ENCODE measurements around the gene RNASEL.
A peak's percentile ranks its signal among the peaks of the same experiment; 100 is the strongest.

Gene RNASEL

DNA sequence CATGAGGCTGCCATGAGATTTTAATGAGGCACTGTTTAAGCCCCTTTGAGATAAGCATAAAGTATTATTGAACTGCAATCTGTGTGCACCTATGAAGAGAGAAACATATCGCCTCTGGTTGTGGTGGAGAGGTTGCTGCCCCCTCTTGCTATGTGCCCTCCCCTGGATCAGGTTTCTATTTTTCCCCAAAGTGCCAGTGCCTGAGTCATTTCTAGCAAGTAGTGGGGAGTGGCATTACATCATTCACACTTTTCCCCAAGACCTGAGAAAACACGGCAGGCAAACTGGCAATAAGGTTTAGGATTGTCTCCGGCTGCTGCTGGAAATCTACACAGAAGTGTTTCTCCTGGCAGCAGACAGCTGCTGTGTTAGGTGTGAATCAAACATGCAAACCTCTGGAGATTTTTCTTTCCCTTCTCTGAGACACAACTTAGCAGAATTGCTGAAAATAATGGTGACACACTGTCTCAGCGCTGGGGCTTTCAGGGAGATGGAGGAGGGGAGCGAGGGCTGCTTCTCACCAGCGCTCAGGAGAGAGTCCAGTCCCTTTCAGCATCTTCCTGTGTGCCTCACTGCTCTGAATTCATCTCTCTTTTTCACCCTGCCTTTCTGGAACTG is 28.8 kb upstream of the RNASEL start:
- no peak for DNase-seq

DNA sequence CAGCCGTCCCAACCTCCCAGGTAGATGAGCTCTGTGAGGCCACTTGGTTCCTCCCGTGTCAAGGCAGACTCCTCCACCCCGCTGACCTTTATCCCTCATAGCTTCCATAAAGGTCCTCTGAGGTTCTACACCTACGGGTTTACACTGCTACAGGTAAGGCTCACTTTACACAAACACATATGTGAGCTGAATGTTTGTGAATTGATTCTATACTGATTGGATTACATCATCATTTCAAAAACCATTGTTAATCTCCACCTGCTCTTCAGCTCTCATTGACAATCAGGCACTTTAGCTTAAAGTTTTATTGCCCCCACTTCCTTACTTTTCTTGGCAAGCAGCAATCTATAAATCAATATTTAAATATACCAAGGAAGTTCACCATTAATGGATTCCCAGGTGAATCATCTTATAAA is 28.0 kb upstream of the RNASEL start:
- no peak for DNase-seq

DNA sequence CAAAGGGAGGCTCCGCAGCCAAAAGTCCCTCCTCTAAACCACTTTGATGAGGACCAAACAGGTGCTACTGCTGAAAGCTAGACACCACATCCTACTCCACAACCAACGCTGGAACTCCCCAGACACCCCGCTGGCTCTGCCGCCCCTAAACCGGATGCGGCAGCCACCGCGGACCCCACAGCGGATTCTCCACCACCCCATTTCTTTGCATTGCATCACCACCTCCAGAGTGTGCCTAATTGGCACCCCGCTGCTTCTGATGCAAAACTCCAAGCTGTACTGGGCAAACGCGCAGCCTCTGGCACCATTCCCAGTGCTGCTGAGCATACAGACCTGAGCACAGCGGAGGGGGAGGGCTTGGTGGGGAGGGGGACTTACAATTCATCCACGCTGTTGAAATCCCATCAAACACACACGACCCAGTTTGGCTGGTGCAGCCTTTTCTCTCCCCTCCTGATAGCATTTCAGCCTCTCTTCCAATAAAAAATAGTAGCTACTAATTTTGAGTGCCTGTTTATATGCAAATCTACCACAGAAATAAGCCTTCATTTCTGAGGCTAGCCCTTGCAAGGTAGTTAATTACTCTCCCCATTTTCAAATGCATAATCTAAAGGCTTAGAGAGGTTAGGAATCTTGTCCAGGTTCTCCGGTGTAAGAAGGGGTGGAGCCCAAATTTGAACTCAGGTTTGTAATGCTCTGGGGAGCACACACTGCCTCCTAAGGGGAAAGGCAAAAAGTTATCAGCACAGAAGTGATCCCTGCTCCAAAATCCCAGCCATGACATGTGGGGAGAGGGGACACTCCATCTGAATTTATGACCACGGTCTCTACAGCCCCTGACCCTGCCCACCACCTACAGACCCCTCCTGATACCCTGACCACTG is 27.3 kb upstream of the RNASEL start:
- DNase-seq = peak; percentile 50 to 66

DNA sequence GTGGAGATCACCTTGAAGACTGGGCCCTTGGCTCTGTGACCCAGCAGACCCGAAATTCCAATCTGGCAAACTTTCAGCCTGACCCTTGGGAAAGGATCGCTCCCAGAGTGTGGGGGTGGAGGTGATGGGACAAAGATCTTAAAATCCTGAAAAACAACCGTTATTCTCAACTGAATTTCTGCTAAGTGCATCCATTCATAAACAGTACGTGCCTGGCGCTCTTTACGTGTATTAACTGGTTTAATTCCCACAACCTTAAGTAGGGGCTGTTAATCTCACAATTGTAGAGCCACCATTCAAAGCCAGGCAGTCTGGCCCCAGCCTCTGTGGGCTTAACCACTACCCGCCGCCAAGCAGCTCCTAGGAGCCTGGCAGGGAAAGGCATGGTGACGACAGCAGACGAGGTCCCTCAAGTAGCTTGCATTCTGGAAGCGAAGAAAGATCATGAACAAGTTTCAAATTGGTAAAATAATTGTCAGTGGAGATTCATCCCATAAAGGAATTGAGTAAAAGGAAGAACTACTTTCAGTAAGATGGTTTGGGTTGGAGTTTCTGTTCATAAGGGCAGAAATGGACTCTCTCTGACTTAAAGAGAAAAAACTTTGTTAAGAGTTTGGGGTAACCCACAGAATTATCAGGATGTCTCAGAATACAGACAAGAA is 26.5 kb upstream of the RNASEL start:
- DNase-seq = peak in 1 of 2 experiments; percentile 50

DNA sequence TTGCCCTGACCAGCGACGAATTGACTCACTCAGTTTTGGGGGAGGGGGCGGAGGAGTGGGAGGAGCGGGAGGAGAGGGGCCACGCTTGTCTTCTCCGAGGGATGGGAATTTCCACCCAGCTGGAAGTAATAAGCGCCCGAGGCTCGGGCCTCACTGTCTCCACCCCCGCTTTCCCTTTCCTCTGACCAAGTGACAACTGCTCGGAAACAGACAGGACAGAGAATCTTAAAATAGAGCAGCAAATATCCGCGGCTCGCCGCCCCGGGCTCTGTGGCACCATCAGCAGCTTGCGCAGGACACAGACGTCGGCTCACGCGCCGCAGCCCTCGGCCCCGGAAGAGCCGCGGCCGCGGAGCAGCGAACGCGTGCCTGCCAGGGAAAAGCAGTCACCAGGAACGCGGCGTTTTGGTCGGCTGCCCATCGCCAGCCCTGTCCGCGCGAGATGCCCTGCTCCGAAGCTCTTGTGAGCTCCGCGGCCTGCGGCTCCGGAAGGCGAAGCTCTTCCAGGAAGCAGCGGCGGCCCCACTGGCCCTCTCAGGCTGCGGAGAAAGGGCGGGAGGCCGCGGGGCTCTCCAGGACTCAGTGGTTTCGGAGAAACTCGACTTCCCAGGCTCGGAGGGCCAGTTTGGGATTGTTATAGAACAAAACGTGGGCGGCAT is 25.9 kb upstream of the RNASEL start:
- DNase-seq = peak; percentile 53 to 68

DNA sequence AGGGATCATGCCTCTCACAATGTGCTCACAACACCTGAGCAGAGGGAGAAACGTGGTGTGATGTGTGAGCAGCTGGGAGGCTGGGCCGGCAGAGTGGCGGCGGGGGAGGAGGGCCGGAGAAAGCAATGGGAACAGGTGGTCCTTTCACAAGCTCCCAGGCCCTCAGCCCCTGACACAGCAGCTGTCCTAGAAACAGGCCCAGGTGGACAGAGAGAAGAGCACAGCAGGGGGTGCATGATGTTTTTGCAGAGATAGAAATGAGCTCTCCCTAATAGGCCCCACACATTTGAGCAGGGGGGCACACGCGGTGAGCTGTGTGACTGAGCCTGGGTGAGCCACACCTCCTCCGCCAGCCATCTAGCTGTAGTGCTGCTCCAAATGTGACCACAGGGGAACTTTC is 22.7 kb upstream of the RNASEL start:
- DNase-seq = no peak

DNA sequence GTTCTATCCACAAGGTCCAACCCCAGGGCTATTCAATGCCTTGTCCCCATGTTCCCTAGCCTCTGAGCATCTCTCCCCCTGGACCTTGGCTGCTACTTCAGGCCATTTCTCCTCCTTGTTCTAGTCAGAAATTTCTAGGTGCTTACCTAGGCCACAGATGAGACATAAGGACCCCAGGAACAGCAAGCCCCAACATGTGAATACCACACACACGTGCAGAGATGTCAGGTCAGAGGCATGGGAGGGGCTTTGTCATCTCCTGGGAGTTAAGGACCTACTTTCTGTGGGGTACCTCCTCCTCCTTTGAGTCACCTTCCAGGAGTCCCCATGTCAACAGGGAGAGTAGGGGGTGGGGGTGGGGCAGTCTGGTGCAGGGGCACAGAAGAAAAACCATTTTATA is 22.3 kb upstream of the RNASEL start:
- no peak for DNase-seq

DNA sequence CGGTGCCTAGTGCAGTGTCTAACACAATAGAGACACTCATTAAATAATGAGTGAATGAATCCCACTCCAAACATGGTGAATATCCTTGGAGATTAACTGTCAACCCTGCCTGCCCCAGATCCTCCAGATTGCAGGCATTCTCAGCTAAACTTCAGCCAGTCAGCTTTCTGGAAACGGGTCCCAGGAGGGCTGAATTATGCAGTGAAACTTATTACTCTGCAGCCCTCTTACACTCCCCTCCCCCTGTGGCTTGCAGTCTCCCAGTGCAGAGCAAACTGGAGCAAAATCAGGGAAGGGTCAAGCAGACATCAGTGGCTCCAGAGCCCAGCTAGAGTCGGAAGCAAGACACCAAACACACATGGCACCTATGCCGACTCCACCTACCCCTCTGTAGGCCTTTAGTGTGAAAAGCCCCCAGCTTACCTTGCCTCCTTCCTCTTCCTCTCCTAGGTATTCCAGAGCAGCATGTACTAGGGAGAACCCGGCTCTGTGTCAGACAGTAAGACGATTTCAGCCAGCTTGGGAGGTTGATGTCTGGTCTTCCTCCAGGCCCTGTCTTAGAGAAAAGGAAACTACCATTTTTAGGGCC is 21.6 kb upstream of the RNASEL start:
- no peak for DNase-seq

DNA sequence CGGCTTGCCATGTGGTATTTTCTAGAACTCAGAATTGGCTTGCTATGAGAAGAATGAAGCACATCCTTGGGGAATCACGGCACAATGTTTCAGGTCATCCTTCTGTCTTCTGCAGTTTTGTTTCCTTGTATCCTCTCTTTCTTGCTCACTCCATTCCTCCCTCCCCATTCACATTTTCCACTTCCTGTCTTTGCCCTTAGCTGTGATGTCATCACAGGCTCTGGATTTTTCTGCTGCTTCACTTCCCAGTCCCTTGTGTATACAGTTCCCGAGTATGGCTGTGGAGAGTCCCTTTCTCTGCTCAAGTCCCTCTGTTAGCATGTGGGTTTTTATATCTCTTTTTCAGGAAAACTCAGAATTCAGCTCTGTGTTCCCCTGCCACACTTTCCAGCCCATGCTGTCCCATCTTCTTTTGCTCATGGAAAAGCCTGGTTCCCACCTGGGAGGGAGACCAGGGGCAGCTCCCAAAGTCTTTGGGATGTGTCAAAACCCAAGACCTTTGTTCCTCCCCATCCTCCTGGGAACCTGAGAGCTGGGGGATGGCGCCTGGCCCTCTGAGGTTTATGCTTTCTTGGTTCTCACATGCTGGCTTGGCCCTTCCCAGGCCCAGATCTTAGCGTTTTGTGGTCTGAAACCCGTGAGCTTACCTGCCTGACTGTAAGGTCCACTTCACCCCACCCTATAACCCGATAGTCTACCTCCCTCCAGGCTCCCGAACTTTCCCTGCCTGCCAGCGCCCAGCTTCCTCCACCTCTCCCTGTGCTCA is 20.0 kb upstream of the RNASEL start:
- no peak for DNase-seq

DNA sequence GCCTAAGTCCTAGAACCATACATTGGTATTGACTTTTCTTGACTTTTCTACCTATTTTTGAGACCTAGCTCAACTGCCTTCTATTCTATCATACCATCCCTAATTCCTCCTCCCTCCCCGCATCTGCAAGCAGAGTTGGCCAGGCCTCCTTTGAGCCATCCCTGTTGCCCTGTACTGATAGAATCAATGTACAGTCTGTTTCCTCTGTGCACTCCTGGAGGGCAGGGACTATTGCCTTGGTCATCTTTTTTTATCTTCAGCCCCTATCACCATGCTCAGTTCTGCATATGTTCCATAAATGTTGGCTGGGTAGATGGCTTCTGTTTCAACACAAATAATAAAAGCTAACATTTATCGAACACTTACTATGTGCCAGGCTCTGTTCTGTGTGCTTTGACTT is 19.2 kb upstream of the RNASEL start:
- no peak for DNase-seq

DNA sequence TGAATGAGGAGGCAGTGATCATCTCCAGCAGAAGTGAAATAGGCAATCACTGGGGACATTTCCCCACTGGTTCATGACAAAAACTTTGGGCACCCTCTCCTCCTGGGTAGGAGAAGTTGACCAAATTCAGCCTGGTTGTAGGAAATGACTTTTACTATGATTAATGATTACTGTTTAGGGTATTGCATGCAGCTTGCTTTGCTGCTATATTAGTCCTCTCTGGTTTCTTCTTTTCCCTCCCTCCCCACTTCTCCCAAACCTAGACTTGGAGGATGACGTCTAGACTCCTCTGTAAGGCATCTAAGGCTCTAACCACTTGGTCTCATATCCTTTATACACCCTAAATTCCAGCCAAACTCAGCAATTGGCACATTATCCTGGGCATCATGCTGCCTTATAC is 18.5 kb upstream of the RNASEL start:
- no peak for DNase-seq

DNA sequence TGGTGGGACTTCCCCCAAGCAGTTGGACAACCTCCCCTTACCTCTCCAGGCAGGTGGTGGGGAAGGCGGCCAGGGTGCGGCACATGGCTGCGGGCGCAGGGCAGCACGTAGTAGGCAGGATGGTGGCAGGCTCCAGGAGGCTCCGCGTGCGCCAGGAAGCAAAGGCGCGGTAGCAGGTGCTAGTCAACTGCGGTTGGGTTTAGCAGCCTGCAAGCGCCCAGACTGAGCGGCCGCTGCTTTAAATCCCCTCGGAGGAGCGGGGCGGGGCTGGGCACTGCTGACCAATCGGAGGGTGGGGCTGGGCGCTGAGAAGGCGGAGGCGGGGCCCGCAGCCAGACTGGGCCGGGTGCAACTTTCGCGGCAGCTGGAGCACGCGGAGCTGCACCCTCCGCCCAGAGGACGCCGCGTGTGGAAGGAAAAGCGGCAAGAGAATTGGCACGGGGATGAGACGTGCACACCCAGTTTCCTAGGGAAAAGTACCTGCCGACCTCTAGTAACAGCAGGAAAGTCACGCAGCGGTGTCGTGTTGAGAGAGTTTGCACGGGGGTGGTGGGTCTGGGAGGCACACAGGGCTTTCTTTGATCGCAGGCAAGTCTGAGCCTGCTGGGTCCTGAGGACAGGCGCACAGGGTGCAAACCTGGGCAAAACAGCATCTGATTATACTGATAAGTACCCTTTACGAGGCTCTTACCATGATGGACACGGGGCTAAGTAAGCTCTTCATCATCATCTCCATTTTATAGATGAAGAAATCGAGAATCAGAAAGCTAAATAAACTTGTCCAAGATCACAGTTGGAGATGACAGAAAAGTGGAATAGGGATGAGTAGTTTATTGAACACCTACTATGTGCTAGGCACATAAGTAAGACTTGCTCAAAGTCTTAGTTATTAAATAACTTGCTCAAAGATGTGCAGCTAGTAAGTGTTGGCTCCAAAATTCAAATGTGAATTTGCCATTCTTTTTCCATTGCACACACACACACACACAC is 15.4 kb upstream of the RNASEL start, which contains the start of gene RGS16:
RGS16 (minus strand) TSS at position 215 of the 990 bp plus-strand sequence; CDS start at position 85, 130 bp downstream.
- DNase-seq = peak; percentile 86 to 88

DNA sequence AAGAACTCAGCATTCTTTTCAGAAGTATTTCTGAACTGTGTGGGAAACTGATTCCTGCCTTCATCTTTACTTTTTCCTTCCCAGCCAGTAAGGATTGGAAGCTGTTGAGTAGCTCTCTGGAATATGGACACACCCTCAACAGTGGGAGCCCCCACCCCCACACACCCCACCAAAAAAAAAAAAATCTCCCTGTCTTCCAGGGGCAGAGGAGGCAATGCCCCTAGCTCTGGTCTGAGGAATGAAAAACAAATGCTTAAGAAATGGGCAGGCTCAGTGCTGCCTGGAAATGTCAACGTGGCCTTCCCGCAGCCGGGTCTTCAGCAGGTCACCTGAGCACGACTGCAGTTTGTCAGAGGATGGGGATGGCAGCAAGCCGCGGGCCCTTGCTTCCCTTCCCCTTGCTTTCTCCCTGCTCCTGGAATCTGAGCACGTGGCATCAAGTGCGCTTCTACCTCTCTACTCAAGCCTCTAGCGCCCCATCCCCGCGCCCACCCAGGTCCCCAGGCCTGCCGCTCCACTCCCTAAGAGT is 14.7 kb upstream of the RNASEL start:
- no peak for DNase-seq

DNA sequence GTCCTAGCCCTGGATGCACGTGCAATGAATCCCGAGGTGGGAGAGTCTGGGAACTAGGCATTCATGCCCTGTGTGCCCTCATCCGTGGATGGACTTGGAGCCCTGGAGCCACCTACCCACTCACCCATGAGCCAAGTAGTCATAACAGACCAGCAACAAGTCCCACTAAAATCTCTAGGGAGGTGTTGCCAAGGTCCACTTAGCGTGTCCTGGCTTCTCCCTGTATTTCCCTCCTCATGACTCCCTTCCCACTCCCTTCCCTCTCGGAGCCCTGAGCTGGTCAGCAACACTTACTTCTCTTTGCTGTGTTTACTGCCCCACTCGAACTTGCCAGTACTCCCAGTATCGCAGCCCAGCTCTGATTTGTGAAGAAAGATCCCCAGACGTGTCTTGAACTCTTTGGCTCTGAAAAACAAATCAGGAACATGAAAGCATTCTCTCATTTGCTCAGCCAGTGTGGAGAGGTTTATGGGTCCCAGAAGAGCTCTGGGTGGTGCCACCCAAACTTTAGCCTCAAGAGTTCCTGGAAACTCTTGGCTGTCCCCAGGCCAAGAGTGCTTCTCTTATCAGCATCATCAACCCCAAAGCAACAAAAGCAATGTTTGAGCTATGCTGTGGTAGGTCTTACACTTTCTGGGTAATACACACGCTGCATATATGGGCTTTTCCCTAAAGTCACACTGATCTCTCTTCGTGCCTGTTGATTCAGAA is 14.0 kb upstream of the RNASEL start:
- DNase-seq = no peak

DNA sequence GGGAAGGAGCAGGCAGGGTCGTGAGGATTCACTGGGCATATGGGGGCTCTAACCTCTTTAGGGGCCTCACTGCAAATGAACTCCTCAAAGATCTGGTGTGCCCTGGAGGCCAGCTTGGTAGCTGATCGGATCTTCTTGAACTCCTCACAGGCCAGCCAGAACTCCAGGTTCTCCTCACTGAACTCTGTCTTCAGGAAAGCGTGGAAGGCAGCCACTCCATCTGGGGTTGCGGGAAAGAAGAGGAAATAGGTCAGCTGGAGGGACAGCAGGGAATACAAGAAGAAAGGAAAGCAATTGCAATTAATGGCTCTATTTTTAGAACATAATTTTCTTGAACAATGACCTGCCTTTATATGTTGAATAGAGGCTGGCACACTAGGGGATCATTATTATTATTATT is 12.9 kb upstream of the RNASEL start:
- DNase-seq = no peak

DNA sequence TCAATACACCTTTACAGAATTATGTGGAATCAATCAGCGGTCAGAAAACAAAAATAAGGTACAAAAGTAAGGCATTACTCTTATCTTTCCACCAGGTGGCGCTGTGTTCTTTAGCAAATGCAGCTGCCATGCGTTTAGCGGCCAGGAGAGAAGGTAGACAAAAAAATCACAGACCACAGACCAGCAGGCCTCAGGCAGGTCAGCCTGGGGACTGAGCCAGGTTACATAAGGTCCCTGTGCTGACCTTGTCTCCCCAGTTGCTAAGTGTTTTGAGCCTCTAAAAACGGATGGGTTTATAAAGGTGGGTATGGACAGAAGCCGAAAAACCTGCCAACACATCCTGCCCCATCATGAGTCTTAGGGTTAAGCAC is 12.3 kb upstream of the RNASEL start:
- peak; percentile 74 to 78 for DNase-seq

DNA sequence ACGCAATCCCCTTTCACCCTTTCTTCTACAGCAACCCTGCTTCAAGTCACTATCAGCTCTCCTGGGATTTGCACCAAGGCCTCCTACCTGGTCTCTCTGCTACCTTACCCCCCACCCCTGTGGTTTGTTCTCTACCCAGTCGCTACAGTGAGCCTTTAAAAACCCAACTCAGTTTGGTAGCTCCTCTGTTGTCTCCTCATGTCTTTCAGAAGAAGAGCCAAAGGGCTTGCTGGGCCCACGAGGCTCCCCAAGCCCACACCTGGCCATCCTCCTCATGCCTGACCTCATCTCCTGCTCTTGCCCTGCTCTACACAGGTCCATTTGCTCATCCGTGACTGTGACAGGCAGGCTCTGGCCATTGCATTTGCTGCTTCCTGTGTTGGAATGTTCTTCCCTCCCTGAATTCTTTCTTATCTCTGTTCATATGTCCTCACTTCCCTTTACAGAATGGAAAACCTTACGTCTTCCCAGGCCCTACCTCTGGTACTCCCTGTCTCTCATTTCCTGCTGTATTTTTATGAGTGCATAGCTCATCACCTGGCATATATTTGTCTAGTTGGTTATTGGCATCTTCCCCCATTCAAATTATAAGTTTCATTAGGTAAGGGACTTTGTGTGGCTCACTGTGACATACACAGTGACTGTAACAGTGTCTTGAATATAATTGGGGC is 11.8 kb upstream of the RNASEL start:
- no peak for DNase-seq

DNA sequence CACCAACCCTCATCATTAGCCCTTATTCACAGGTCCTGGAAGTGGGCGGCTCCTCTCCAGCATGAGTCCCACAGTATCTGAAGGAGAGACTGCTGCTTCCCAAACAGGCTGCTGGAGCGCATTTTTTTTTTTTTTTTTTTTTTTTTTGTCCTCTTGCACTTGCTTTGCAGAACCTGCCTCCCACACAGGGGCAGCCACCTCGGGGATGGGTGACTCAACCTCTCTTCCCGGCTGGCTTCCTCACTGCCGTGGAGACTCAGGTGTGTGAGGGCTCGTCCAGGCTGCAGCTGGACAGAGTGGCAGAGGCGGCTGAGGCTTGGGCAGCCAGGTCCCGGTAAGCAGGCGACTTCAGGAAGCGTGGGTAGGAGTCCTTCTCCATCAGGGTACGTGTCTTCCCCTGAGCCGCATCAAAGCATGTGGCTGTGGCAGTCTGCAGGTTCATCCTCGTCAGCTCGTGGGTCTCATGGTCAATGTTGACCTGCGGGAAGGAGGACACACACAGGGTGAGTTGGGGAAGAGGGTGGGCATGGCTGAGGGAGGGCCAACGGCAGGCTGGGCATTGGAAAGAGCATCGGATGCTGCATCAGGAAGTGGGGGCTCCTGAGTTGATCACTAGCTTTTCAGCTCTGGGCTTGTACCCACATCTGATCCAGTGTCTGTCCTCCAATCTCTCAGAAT is 11.1 kb upstream of the RNASEL start:
- no peak for DNase-seq

DNA sequence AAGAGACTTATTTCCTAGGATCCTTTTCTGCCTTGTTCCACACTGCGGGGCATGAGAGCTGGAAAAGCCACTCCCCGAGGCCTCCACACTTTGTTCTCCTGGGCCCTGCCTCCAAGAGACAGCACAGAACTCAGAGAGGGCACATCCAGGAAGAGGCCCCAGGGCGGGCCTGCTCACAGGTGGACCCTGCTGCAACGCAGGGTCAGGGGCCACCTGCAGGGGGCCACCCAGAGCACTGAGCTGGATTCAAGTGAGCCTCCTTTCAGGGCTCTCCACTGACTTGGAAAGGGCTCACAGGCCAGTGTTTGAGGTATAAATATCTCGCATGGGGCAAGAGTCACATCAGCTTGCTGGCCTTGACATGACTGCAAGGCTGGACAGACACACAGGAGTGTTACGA is 10.3 kb upstream of the RNASEL start:
- DNase-seq = no peak
